DND-41 (cell line): ENCODE measurements around the gene TMEM44.

Source experiments
- EZH2 ChIP-seq: IDR thresholded peaks from 3 replicates; pipeline ENCODE4 v1.6.1; 2012; ENCODE audit warnings: borderline replicate concordance, low read depth, mild to moderate bottlenecking, moderate library complexity, low read length, inconsistent platforms; ENCODE audit not compliant: severe bottlenecking
- TF ChIP-seq, protein P1 (sequence below): IDR thresholded peaks from 2 replicates; pipeline ENCODE4 v1.5.1; 2012; ENCODE audit warnings: borderline replicate concordance, low read length, moderate library complexity, mild to moderate bottlenecking; ENCODE audit not compliant: poor library complexity, severe bottlenecking; ENCODE audit errors: extremely low read depth

DNA sequence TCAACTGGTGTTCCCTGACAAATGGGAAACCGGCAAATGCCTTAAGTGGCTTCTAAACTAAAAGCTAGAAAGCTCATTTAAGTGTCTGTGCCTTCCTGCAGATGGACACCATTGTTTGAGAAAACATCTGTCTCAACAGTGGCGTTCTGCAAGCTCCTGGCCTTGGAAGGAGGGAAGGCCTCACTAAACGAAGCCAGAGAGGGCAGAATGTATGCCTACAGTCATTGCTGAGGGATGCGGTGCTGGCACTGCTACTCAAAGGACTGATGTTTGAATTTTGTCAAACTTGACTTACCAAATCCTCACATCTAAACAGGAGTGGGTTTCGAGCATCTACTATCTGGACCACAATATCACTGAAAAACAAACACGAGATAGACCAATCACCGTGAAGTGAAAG is 26.6 kb upstream of the TMEM44 start:
- TF ChIP-seq, protein P1, sequence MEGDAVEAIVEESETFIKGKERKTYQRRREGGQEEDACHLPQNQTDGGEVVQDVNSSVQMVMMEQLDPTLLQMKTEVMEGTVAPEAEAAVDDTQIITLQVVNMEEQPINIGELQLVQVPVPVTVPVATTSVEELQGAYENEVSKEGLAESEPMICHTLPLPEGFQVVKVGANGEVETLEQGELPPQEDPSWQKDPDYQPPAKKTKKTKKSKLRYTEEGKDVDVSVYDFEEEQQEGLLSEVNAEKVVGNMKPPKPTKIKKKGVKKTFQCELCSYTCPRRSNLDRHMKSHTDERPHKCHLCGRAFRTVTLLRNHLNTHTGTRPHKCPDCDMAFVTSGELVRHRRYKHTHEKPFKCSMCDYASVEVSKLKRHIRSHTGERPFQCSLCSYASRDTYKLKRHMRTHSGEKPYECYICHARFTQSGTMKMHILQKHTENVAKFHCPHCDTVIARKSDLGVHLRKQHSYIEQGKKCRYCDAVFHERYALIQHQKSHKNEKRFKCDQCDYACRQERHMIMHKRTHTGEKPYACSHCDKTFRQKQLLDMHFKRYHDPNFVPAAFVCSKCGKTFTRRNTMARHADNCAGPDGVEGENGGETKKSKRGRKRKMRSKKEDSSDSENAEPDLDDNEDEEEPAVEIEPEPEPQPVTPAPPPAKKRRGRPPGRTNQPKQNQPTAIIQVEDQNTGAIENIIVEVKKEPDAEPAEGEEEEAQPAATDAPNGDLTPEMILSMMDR: no peak
- TF ChIP-seq EZH2: no peak
